HG03060 (cell line): ENCODE measurements around the gene PRR23C.

Source experiments
- ATAC-seq: cut with Tn5 transposase; IDR thresholded peaks from one replicate; pipeline ENCODE4 v1.9.1; 2021; ENCODE audit warnings: low read depth, moderate number of reproducible peaks; ENCODE audit not compliant: unreplicated experiment

PRR23C gene

GRCh38 chr3:139005356-139005993, 39.2 kb downstream of the PRR23C start:
- no peak for ATAC-seq

- no peak for ATAC-seq
Observed at GRCh38 chr3:138995706-138996105, 49.0 kb downstream of the PRR23C start.
